ENCODE data around the gene RNF34. TPM values are rescaled to one million over a fixed set of nuclear protein-coding genes. Genes with fewer than 3 reads are reported as not detected.

Gene RNF34
- total and polyA plus RNA-seq, 2 donors (not counting 3 experiments of a cell fraction or from before 2014, with no cell fraction given), result 37.6 to 51.1 TPM

- peak overlapping the region; percentile 6 to 65 (median 46) for H3K4me3 ChIP-seq (replicated peaks in 1 of 3; ENCODE audit: insufficient read depth in 1 of 3, low read depth in 1 of 3, low read length in 3 of 3)
- no peaks in the 10 kb centered on the region for H3K27me3 ChIP-seq (ENCODE audit: control insufficient read depth in 2 of 2, insufficient read depth in 2 of 2, low read length in 2 of 2)
- H3K9me1 ChIP-seq (replicated peaks; ENCODE audit: control insufficient read depth, extremely low read depth, insufficient read depth, low read length), result no peaks in the 10 kb centered on the region
- POLR2A ChIA-PET, result no interaction called here
- no peak overlapping the region for H3K9ac ChIP-seq (replicated peaks; ENCODE audit: extremely low read depth, insufficient read depth, low read length)
- peak overlapping the region; percentile 18 for H2AFZ ChIP-seq (ENCODE audit: low read depth, low read length)
- no peaks in the 10 kb centered on the region for H3K9me3 ChIP-seq (replicated peaks; ENCODE audit: control insufficient read depth, insufficient read depth, low read length)
- BruUV-seq (replicated peaks), result no TSS peak
- H3K79me2 ChIP-seq (ENCODE audit: control insufficient read depth, insufficient read depth, low read length), result peaks cover 28% of the 10 kb centered on the region
- FAIRE-seq, result peak; percentile 15
- DNase-seq (ENCODE audit: low read depth, low spot score), result peak; percentile 18
- no peaks in the 10 kb centered on the region for H4K20me1 ChIP-seq (replicated peaks; ENCODE audit: control insufficient read depth, extremely low read depth, insufficient read depth, low read length)
- intact Hi-C loops (cut with micrococcal nuclease), result loop anchor here (2.0 kb wide), 1 partner anchor 67 kb away; the partner anchor contains the start of gene RNF34
- no peak overlapping the region for H3K27ac ChIP-seq (ENCODE audit: insufficient read depth, low read depth, low read length)
- TF ChIP-seq POLR2AphosphoS5 (IDR thresholded peaks at IDR 0.05; ENCODE audit: insufficient read depth, low read depth, low read length), result peak; percentile 3
- no peak for TF ChIP-seq MAX (IDR thresholded peaks at IDR 0.05; ENCODE audit: insufficient read depth, insufficient read length)
- TF ChIP-seq POLR2A (IDR thresholded peaks at IDR 0.05; ENCODE audit: low read depth, low read length), result peak; percentile 42
- CTCF ChIA-PET, result interaction anchor here (0.9 to 1.7 kb wide), 4 partner anchors 9 to 25 kb away, joined by 4 to 10 read pairs (median 5); no protein-coding TSS in a partner anchor
- H3K4me2 ChIP-seq (ENCODE audit: insufficient read depth, low read length), result peak overlapping the region; percentile 27
- dilution Hi-C loops (cut with MboI; ENCODE audit: extremely low pct_ligation_motif_present, low sequenced_read_pairs), result no loop called here
- H3K36me3 ChIP-seq (ENCODE audit: control insufficient read depth in 2 of 2, extremely low read depth in 1 of 2, insufficient read depth in 2 of 2, low read length in 2 of 2), result no peaks in the 10 kb centered on the region
- H3K4me1 ChIP-seq (ENCODE audit: control insufficient read depth, extremely low read depth, insufficient read depth, low read length), result peaks cover 10% of the 10 kb centered on the region
Observed at GRCh38 chr12:121467638-121468498, 68.0 kb downstream of the RNF34 start.

GRCh38 chr12:121468499-121468801 is 68.5 kb downstream of the RNF34 start:
- Histone ChIP-seq H3K9ac (replicated peaks; ENCODE audit: extremely low read depth, insufficient read depth, low read length) (no peak overlapping the region), H3K4me1 (ENCODE audit: control insufficient read depth, extremely low read depth, insufficient read depth, low read length) (peaks cover 10% of the 10 kb centered on the region), H3K79me2 (ENCODE audit: control insufficient read depth, insufficient read depth, low read length) (peaks cover 27% of the 10 kb centered on the region), H3K4me2 (ENCODE audit: insufficient read depth, low read length) (no peak overlapping the region), H3K36me3 (ENCODE audit: control insufficient read depth in 2 of 2, extremely low read depth in 1 of 2, insufficient read depth in 2 of 2, low read length in 2 of 2) (no peaks in the 10 kb centered on the region), H3K27ac (ENCODE audit: insufficient read depth, low read depth, low read length) (no peak overlapping the region), H3K4me3 (replicated peaks in 1 of 3; ENCODE audit: insufficient read depth in 1 of 3, low read depth in 1 of 3, low read length in 3 of 3) (no peak overlapping the region), H2AFZ (ENCODE audit: low read depth, low read length) (no peak overlapping the region), H3K9me1 (replicated peaks; ENCODE audit: control insufficient read depth, extremely low read depth, insufficient read depth, low read length) (no peaks in the 10 kb centered on the region), H3K27me3 (ENCODE audit: control insufficient read depth in 2 of 2, insufficient read depth in 2 of 2, low read length in 2 of 2) (no peaks in the 10 kb centered on the region), H4K20me1 (replicated peaks; ENCODE audit: control insufficient read depth, extremely low read depth, insufficient read depth, low read length) (no peaks in the 10 kb centered on the region), H3K9me3 (replicated peaks; ENCODE audit: control insufficient read depth, insufficient read depth, low read length) (no peaks in the 10 kb centered on the region)
- FAIRE-seq (no peak), DNase-seq (ENCODE audit: low read depth, low spot score) (no peak)
- POLR2A ChIA-PET, result no interaction called here
- dilution Hi-C loops (cut with MboI; ENCODE audit: extremely low pct_ligation_motif_present, low sequenced_read_pairs) (no loop called here), intact Hi-C loops (cut with micrococcal nuclease) (no loop called here)
- CTCF ChIA-PET, result interaction anchor here (0.9 to 1.7 kb wide), 4 partner anchors 9 to 25 kb away, joined by 4 to 10 read pairs (median 5); no protein-coding TSS in a partner anchor
- no TSS peak for BruUV-seq (replicated peaks)
- no peak for TF ChIP-seq MYC (IDR thresholded peaks at IDR 0.05; ENCODE audit: low read depth, low read length)
- no peak for TF ChIP-seq POLR2A (IDR thresholded peaks at IDR 0.05; ENCODE audit: low read depth, low read length)
- TF ChIP-seq MAX (IDR thresholded peaks at IDR 0.05; ENCODE audit: insufficient read depth, insufficient read length), result no peak
- TF ChIP-seq POLR2AphosphoS5 (IDR thresholded peaks at IDR 0.05; ENCODE audit: insufficient read depth, low read depth, low read length), result no peak
- TF ChIP-seq EZH2 (IDR thresholded peaks at IDR 0.05; ENCODE audit: borderline replicate concordance, low read depth, low read length, severe bottlenecking), result no peak
- no peak for TF ChIP-seq GATA2 (IDR thresholded peaks at IDR 0.05; ENCODE audit: insufficient read depth, insufficient read length, low read depth, low read length)
- TF ChIP-seq FOS (IDR thresholded peaks at IDR 0.05; ENCODE audit: borderline replicate concordance, insufficient read depth, low read length), result no peak

All from endothelial cell of umbilical vein (primary cell).